Breast epithelium (tissue), 4 donors: ENCODE measurements around the gene CBLB. TPM values are rescaled to one million over a fixed set of nuclear protein-coding genes. Genes with fewer than 3 reads are reported as not detected.

Source experiments
- DNase-seq, 2 donors: peaks; one replicate each; pipeline ENCODE4 v3.0.0-alpha.2; 2019; ENCODE audit warnings: low spot score in 2 of 2
- H3K27ac ChIP-seq, 2 donors: fragments of 200-600 bp; sonication (generic) in 1 of 2; one replicate each; pipeline ENCODE4 v1.5.1; 2016 to 2019; ENCODE audit warnings: mild to moderate bottlenecking in 1 of 2
- H3K27me3 ChIP-seq, 2 donors: fragments of 200-600 bp; sonication (generic) in 1 of 2; one replicate each; pipeline versions ENCODE4 v1.5.1 to v1.6.0; 2017 to 2019; ENCODE audit warnings: control low read depth in 1 of 2, mild to moderate bottlenecking in 1 of 2
- H3K36me3 ChIP-seq: fragments of 200-600 bp; one replicate; pipeline ENCODE4 v1.5.1; 2019
- H3K4me1 ChIP-seq, 2 donors: fragments of 200-600 bp; sonication (generic); one replicate each; pipeline ENCODE4 v1.5.1; 2016 to 2019; ENCODE audit warnings: control low read depth in 1 of 2
- H3K4me3 ChIP-seq, 3 donors: fragments of 200-600 bp; sonication (generic); 1 replicate in 2 of 3; 2 replicates in 1 of 3; pipeline ENCODE4 v1.5.1; 2016 to 2019; ENCODE audit warnings: mild to moderate bottlenecking in 3 of 3, moderate library complexity in 2 of 3
- H3K9me3 ChIP-seq, 2 donors: fragments of 200-600 bp; sonication (generic) in 1 of 2; one replicate each; pipeline ENCODE4 v1.5.1; 2016 to 2019; ENCODE audit warnings: control low read depth in 1 of 2
- POLR2A ChIP-seq: fragments of 450-650 bp; IDR thresholded peaks from one replicate; pipeline ENCODE4 v1.6.1; 2016; ENCODE audit warnings: antibody characterized with exemption, mild to moderate bottlenecking, moderate library complexity
- POLR2AphosphoS5 ChIP-seq, 3 donors: sonication (generic); formaldehyde crosslinking; IDR thresholded peaks; one replicate each; pipeline ENCODE4 v1.6.1; 2017; ENCODE audit warnings: antibody characterized with exemption in 3 of 3
- intact Hi-C: fragments of 100-400 bp; cut with DNase I; formaldehyde crosslinking; loops from one replicate; pipeline ENCODE4 v1.15.1; 2023; ENCODE audit warnings: low total_unique reads
- total RNA-seq, 3 donors: library from RNA; depleted of rRNA; stranded (reverse); fragments of >200 nt; gene quantifications; one replicate each; pipeline ENCODE4 v1.1.0, GENCODE V29; 2016
- TF ChIP-seq, protein P1 (sequence below), 3 donors: fragments of 450-650 bp; IDR thresholded peaks; one replicate each; pipeline ENCODE4 v1.5.1; 2016 to 2017; ENCODE audit warnings: antibody characterized with exemption in 3 of 3, mild to moderate bottlenecking in 3 of 3, moderate library complexity in 3 of 3

CBLB gene
- total RNA-seq, 3 donors from 2014 or later = 57.7 to 107 (median 70.8) TPM

DNA sequence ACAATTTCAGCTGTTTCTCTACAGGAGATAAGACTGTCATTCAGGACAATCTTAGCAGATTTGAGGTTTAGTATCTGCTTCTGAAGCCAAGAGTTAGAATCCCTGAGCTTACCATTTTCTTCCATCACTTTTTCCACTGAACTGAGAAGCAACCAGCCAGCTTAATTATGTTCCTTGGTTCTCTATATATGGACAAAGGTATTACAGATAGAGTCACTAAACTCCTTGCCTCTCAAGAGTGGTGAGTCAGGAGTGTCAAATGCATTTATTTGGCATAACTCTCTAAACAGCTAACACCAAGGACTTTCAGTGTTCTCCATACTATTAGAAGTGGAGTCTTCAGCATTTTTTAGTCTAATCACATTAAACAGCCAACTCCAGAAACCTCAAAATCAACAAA lies 262.8 kb downstream of the CBLB start:
- Histone ChIP-seq H3K4me3 (no peak overlapping the region), H3K36me3 (no peaks in the 10 kb centered on the region), H3K9me3 (no peaks in the 10 kb centered on the region), H3K4me1 (no peaks in the 10 kb centered on the region), H3K27ac (no peak overlapping the region), H3K27me3 (no peaks in the 10 kb centered on the region)
- TF ChIP-seq POLR2AphosphoS5 (IDR thresholded peaks at IDR 0.05) (no peak), POLR2A (no peak)
- TF ChIP-seq, protein P1, sequence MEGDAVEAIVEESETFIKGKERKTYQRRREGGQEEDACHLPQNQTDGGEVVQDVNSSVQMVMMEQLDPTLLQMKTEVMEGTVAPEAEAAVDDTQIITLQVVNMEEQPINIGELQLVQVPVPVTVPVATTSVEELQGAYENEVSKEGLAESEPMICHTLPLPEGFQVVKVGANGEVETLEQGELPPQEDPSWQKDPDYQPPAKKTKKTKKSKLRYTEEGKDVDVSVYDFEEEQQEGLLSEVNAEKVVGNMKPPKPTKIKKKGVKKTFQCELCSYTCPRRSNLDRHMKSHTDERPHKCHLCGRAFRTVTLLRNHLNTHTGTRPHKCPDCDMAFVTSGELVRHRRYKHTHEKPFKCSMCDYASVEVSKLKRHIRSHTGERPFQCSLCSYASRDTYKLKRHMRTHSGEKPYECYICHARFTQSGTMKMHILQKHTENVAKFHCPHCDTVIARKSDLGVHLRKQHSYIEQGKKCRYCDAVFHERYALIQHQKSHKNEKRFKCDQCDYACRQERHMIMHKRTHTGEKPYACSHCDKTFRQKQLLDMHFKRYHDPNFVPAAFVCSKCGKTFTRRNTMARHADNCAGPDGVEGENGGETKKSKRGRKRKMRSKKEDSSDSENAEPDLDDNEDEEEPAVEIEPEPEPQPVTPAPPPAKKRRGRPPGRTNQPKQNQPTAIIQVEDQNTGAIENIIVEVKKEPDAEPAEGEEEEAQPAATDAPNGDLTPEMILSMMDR (IDR thresholded peaks at IDR 0.05) = no peak
- intact Hi-C loops = no loop called here
- no peak for DNase-seq
